Measurements from ENCODE around the gene POP5. TPM values are rescaled to one million over a fixed set of nuclear protein-coding genes. Genes with fewer than 3 reads are reported as not detected.

The POP5 gene
- total RNA-seq, 4 donors from 2014 or later = 7.5 to 26.9 (median 22.5) TPM

DNA sequence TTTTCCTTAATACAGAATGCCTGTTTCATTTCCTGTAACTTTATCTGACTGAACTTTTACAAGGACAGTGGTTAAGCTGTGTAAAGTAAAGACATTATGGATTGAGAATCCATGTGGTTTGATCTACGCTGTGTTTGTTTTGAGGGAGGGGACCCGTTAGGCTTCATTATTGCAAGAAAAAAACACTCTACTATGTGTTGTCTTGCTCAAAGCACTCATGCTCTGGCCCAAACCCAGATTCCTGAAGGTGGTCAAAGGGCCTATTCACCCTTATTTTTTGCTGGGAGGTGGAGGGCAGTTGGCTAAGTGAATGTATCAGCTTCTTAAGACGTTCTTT, 35.2 kb downstream of the POP5 start:
- intact Hi-C loops (cut with DNase I; ENCODE audit: low total_unique reads) = no loop called here
- 74 to 79% methylated on average over 3 of the region's 3 CpGs for WGBS, 2 donors

GRCh38 chr12:120544691-120545090, 36.5 kb downstream of the POP5 start:
- H3K4me3 ChIP-seq (ENCODE audit: low read depth, poor library complexity, severe bottlenecking) = no peak overlapping the region
- 83 to 86% methylated on average over 3 of the region's 3 CpGs for WGBS, 2 donors

More for the DNA sequence above, 35.2 kb downstream of the POP5 start:
- no peak overlapping the region for H3K4me3 ChIP-seq (ENCODE audit: low read depth, poor library complexity, severe bottlenecking)
- DNase-seq (ENCODE audit: low spot score in 2 of 2) = no peak
- TF ChIP-seq CTCF (IDR thresholded peaks at IDR 0.05) (no peak), POLR2A (IDR thresholded peaks at IDR 0.05) (no peak)

GRCh38 chr12:120542166-120542565, 39.0 kb downstream of the POP5 start:
- no peak overlapping the region for H3K4me3 ChIP-seq (ENCODE audit: low read depth, poor library complexity, severe bottlenecking)
- no peak for DNase-seq (ENCODE audit: low spot score in 2 of 2)
- TF ChIP-seq CTCF (IDR thresholded peaks at IDR 0.05) (no peak), POLR2A (IDR thresholded peaks at IDR 0.05) (no peak)
- intact Hi-C loops (cut with DNase I; ENCODE audit: low total_unique reads) = no loop called here
- WGBS, 2 donors = 95 to 99% methylated on average over 5 of the region's 5 CpGs

More at GRCh38 chr12:120544691-120545090, 36.5 kb downstream of the POP5 start:
- TF ChIP-seq CTCF (IDR thresholded peaks at IDR 0.05) = no peak
- no peak for TF ChIP-seq POLR2A (IDR thresholded peaks at IDR 0.05)
- intact Hi-C loops (cut with DNase I; ENCODE audit: low total_unique reads) = no loop called here
- DNase-seq (ENCODE audit: low spot score in 2 of 2) = no peak

DNA sequence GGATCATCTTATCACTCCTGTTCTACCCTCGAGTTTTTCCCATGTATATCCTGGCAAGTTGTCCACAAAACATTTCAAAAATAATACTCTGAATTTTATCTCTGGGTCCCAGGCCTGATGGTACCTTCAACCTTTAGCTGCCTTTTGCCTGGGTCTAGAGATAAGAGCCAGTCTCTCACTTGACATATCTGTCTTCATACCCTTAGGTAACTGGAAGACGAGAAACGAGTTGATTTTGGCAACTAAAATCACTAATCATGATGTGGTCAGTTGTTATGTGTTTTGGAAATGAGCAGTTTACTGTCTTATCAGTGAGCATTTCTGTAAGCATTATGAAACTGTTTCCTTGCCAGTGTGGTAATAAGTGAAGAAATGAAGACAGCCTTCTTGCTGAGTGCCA, 40.8 kb downstream of the POP5 start:
- WGBS, 2 donors = 10 to 12% methylated on average over 3 of the region's 3 CpGs
- intact Hi-C loops (cut with DNase I; ENCODE audit: low total_unique reads) = no loop called here
- no peak overlapping the region for H3K4me3 ChIP-seq (ENCODE audit: low read depth, poor library complexity, severe bottlenecking)
- no peak for DNase-seq (ENCODE audit: low spot score in 2 of 2)
- TF ChIP-seq POLR2A (IDR thresholded peaks at IDR 0.05) (no peak), CTCF (IDR thresholded peaks at IDR 0.05) (no peak)

DNA sequence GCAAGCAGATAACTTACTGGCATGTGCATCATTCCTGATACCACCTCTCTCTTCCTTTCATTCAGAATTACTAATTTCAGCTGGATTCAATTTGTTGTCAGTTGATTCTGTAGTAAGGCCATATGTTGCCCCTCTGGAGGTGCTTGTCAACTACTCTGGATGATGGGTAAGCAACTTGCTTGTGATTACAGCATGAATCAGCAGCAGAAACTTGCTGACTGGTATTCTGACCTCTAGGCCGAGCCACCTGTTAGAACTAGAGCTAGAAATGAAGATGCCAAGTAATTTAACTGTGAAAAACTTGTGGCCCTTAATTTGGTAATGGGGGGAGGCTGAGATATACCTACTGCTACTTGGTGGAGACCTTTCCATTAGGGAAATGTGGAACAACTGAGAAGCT, 41.9 kb downstream of the POP5 start:
- no peak overlapping the region for H3K4me3 ChIP-seq (ENCODE audit: low read depth, poor library complexity, severe bottlenecking)
- 45 to 52% methylated on average over 1 of the region's 1 CpG for WGBS, 2 donors
- intact Hi-C loops (cut with DNase I; ENCODE audit: low total_unique reads) = loop anchor here (5.0 kb wide), 1 partner anchor 92 kb away; the partner anchor contains the start of genes GATC and TRIAP1
- TF ChIP-seq POLR2A (IDR thresholded peaks at IDR 0.05) (no peak), CTCF (IDR thresholded peaks at IDR 0.05) (no peak)
- no peak for DNase-seq (ENCODE audit: low spot score in 2 of 2)
